Duodenal mucosa (tissue), 2 donors: ENCODE results near the gene TNS3.

Experiments used
- H3K27ac ChIP-seq: one replicate; pipeline ENCODE4 v1.7.0; 2013; ENCODE audit warnings: low read depth, low read length
- H3K27me3 ChIP-seq, 2 donors: one replicate each; pipeline ENCODE4 v1.7.0; 2013; ENCODE audit warnings: low read length in 2 of 2, control low read depth in 1 of 2; ENCODE audit not compliant: insufficient read depth in 2 of 2, control insufficient read depth in 1 of 2
- H3K36me3 ChIP-seq, 2 donors: one replicate each; pipeline ENCODE4 v1.7.0; 2013; ENCODE audit warnings: low read length in 2 of 2, control low read depth in 1 of 2; ENCODE audit not compliant: insufficient read depth in 2 of 2, control insufficient read depth in 1 of 2
- H3K4me1 ChIP-seq, 2 donors: one replicate each; pipeline ENCODE4 v1.7.0; 2013; ENCODE audit warnings: low read length in 2 of 2, control low read depth in 1 of 2; ENCODE audit not compliant: insufficient read depth in 2 of 2, control insufficient read depth in 1 of 2
- H3K4me3 ChIP-seq, 2 donors: one replicate each; pipeline ENCODE4 v1.7.0; 2013; ENCODE audit warnings: low read length in 2 of 2, low read depth in 1 of 2
- H3K9ac ChIP-seq, 2 donors: one replicate each; pipeline ENCODE4 v1.7.0; 2013; ENCODE audit warnings: low read length in 2 of 2, low read depth in 1 of 2
- H3K9me3 ChIP-seq, 2 donors: one replicate each; pipeline ENCODE4 v1.7.0; 2013; ENCODE audit warnings: low read length in 2 of 2, control low read depth in 1 of 2; ENCODE audit not compliant: control insufficient read depth in 1 of 2

The TNS3 gene

DNA sequence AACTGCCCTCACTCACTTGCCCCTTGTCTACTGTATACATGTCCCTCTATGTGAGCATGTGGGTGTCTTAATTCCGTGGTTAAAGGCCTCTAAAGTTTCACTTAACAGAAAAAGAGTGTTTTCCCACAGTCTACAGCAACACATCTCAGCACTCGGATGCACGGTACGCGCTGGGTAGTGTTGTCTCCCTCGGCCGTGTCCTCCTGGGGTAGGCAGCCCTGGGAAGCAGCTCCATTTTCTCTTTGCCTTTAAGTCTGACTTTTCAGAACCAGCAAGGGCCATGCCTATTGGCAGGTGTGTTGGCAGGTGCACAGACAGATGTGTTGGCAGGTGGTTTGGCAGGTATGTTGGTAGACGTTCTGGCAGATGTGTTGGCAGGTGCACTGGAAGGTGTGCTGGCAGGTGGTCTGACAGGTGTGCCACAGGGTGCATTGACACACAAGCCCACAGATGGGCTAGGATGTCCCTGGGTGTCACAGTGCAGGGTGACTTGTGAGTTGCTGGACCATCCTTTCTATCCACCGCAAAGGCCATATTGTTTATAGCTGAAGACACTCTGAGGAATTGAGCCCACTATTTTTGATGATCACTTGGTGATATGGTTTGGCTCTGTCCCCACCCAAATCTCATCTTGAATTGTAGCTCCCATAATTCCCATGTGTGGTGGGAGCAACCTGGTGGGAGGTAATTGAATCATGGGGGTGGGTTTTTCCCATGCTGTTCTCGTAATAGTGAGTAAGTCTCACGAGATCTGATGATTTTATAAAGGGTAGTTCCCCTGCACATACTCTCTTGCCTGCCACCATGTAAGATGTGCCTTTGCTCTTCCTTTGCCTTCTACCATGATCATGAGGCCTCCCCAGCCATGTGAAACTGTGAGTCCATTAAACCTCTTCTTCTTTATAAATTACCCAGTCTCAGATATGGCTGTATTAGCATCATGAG lies 296.9 kb downstream of the TNS3 start:
- H3K4me1 ChIP-seq = peaks cover 9 to 12% of the 10 kb centered on the region in 2 donors
- H3K27me3 ChIP-seq = no peaks in the 10 kb centered on the region
- no peak overlapping the region for H3K4me3 ChIP-seq
- no peaks in the 10 kb centered on the region for H3K9me3 ChIP-seq
- H3K36me3 ChIP-seq = peaks cover 57 to 92% of the 10 kb centered on the region in 2 donors
- no peak overlapping the region for H3K9ac ChIP-seq
- no peak overlapping the region for H3K27ac ChIP-seq

- H3K9me3 ChIP-seq = no peaks in the 10 kb centered on the region
- no peak overlapping the region for H3K27ac ChIP-seq
- peaks cover 9 to 12% of the 10 kb centered on the region in 2 donors for H3K4me1 ChIP-seq
- H3K27me3 ChIP-seq = no peaks in the 10 kb centered on the region
- peaks cover 52 to 92% of the 10 kb centered on the region in 2 donors for H3K36me3 ChIP-seq
- H3K4me3 ChIP-seq = no peak overlapping the region
- no peak overlapping the region for H3K9ac ChIP-seq
Measured at GRCh38 chr7:47283497-47284131, 298.3 kb downstream of the TNS3 start.

DNA sequence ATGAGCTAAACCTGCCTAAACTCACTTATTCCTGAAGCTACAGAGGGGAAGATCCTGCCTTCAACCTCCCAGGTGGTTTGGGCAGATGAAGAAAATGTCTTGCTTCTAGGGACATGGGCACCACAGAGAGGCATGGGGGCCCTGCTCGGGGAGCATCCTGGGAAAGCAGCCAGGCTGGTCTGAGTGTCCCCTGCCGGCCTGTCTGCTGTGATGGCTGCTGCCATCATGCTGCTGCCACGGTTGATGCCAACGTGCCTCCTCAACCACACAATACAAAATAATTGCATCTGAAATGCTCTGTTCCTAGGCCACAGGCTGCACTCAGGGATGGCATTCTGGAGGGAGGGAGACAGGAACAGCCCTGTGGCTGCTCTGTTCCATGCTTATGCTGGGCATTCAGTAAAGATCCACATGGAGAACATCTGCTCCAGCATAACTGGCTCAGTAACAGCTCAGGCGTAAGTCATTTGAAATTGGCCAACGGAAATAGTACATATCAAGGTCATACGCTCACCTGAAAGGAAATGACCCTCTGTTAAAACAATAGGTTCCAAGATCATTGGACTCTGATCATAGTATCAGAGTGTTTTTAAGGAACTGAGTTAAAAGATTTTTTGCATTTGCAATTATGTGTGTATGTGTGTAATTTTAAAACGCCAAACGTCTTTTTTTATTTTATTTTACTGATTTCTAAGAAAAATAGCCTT lies 299.0 kb downstream of the TNS3 start:
- H3K27me3 ChIP-seq = no peaks in the 10 kb centered on the region
- H3K9ac ChIP-seq = no peak overlapping the region
- H3K9me3 ChIP-seq = no peaks in the 10 kb centered on the region
- H3K36me3 ChIP-seq = peaks cover 56 to 92% of the 10 kb centered on the region in 2 donors
- H3K4me3 ChIP-seq = no peak overlapping the region
- H3K4me1 ChIP-seq = peaks cover 9 to 12% of the 10 kb centered on the region in 2 donors
- H3K27ac ChIP-seq = no peak overlapping the region

- H3K9ac ChIP-seq = no peak overlapping the region
Measured at GRCh38 chr7:47281966-47282643, 299.8 kb downstream of the TNS3 start.

GRCh38 chr7:47281161-47281560 lies 300.8 kb downstream of the TNS3 start:
- Histone ChIP-seq H3K9ac (no peak overlapping the region), H3K27ac (no peak overlapping the region), H3K27me3 (no peaks in the 10 kb centered on the region), H3K4me1 (peaks cover 9 to 12% of the 10 kb centered on the region in 2 donors), H3K4me3 (no peak overlapping the region), H3K9me3 (no peaks in the 10 kb centered on the region), H3K36me3 (peaks cover 70 to 93% of the 10 kb centered on the region in 2 donors)

More at GRCh38 chr7:47281966-47282643, 299.8 kb downstream of the TNS3 start:
- Histone ChIP-seq H3K4me1 (peaks cover 9 to 12% of the 10 kb centered on the region in 2 donors), H3K9me3 (no peaks in the 10 kb centered on the region), H3K4me3 (no peak overlapping the region), H3K27me3 (no peaks in the 10 kb centered on the region), H3K27ac (no peak overlapping the region), H3K36me3 (peaks cover 63 to 92% of the 10 kb centered on the region in 2 donors)

- H3K9ac ChIP-seq = no peak overlapping the region
- peaks cover 9 to 12% of the 10 kb centered on the region in 2 donors for H3K4me1 ChIP-seq
- H3K9me3 ChIP-seq = no peaks in the 10 kb centered on the region
- no peaks in the 10 kb centered on the region for H3K27me3 ChIP-seq
- H3K27ac ChIP-seq = no peak overlapping the region
- H3K36me3 ChIP-seq = peaks cover 73 to 93% of the 10 kb centered on the region in 2 donors
- H3K4me3 ChIP-seq = no peak overlapping the region
Measured at GRCh38 chr7:47280114-47280513, 301.8 kb downstream of the TNS3 start.

GRCh38 chr7:47278043-47278442 lies 303.9 kb downstream of the TNS3 start:
- no peaks in the 10 kb centered on the region for H3K27me3 ChIP-seq
- no peak overlapping the region for H3K9ac ChIP-seq
- no peak overlapping the region for H3K27ac ChIP-seq
- peaks cover 56 to 79% of the 10 kb centered on the region in 2 donors for H3K36me3 ChIP-seq
- no peak overlapping the region for H3K4me3 ChIP-seq
- H3K9me3 ChIP-seq = no peaks in the 10 kb centered on the region
- H3K4me1 ChIP-seq = peaks cover 6 to 8% of the 10 kb centered on the region in 2 donors

GRCh38 chr7:47277321-47277781 lies 304.6 kb downstream of the TNS3 start:
- Histone ChIP-seq H3K36me3 (peaks cover 49 to 73% of the 10 kb centered on the region in 2 donors), H3K27me3 (no peaks in the 10 kb centered on the region), H3K4me3 (no peak overlapping the region), H3K27ac (no peak overlapping the region), H3K9me3 (no peaks in the 10 kb centered on the region), H3K9ac (no peak overlapping the region), H3K4me1 (peaks cover 0 to 4% of the 10 kb centered on the region in 2 donors)

- H3K27ac ChIP-seq = no peak overlapping the region
- H3K4me3 ChIP-seq = no peak overlapping the region
- peaks cover 28 to 45% of the 10 kb centered on the region in 2 donors for H3K36me3 ChIP-seq
- H3K4me1 ChIP-seq = peaks cover 0 to 7% of the 10 kb centered on the region in 2 donors
- no peaks in the 10 kb centered on the region for H3K27me3 ChIP-seq
- H3K9me3 ChIP-seq = no peaks in the 10 kb centered on the region
- no peak overlapping the region for H3K9ac ChIP-seq
Measured at GRCh38 chr7:47273974-47274766, 307.7 kb downstream of the TNS3 start.
